Adipocyte (in vitro differentiated cells): Measurements from ENCODE around the gene PPFIA1.
"Not testable (repeated sequence)": the region's sequence is repeated elsewhere in the genome, so short reads cannot be mapped to it uniquely, and the experiment has no call there.

ENCODE experiments used
- DNase-seq: peaks from one replicate; pipeline ENCODE4 v3.0.0-alpha.2; 2015; ENCODE audit warnings: low read depth
- H3K27me3 ChIP-seq: replicated peaks from 2 replicates; pipeline ENCODE4 v1.7.0; 2013; ENCODE audit warnings: mild to moderate bottlenecking, low read length, moderate library complexity; ENCODE audit not compliant: control insufficient read depth, insufficient read depth
- H3K36me3 ChIP-seq: 2 replicates; pipeline ENCODE4 v1.7.0; 2013; ENCODE audit warnings: low read length, mild to moderate bottlenecking, moderate library complexity; ENCODE audit not compliant: control insufficient read depth, insufficient read depth, severe bottlenecking
- H3K4me1 ChIP-seq: 2 replicates; pipeline ENCODE4 v1.7.0; 2013; ENCODE audit warnings: mild to moderate bottlenecking, low read length, moderate library complexity; ENCODE audit not compliant: control insufficient read depth, insufficient read depth
- H3K4me3 ChIP-seq: 2 replicates; pipeline ENCODE4 v1.7.0; 2013; ENCODE audit warnings: mild to moderate bottlenecking, low read length, moderate library complexity
- H3K9ac ChIP-seq: 2 replicates; pipeline ENCODE4 v1.7.0; 2013; ENCODE audit warnings: mild to moderate bottlenecking, low read length, moderate library complexity
- H3K9me3 ChIP-seq: 2 replicates; pipeline ENCODE4 v1.7.0; 2013; ENCODE audit warnings: mild to moderate bottlenecking, low read length, moderate library complexity; ENCODE audit not compliant: control insufficient read depth

The PPFIA1 gene

GRCh38 chr11:70381872-70382861, 111.7 kb downstream of the PPFIA1 start:
- Histone ChIP-seq H3K9me3 (no peaks in the 10 kb centered on the region), H3K9ac (peak overlapping the region; percentile 2), H3K4me3 (peak overlapping the region; percentile 32), H3K36me3 (peaks cover 48% of the 10 kb centered on the region), H3K4me1 (peaks cover 16% of the 10 kb centered on the region), H3K27me3 (no peaks in the 10 kb centered on the region)
- peak; percentile 66 for DNase-seq

- Histone ChIP-seq H3K36me3 (peaks cover 31% of the 10 kb centered on the region), H3K9me3 (no peaks in the 10 kb centered on the region), H3K27me3 (no peaks in the 10 kb centered on the region), H3K4me3 (no peak overlapping the region), H3K9ac (no peak overlapping the region), H3K4me1 (peaks cover 16% of the 10 kb centered on the region)
- DNase-seq = no peak
These were observed 113.4 kb downstream of the PPFIA1 start for GRCh38 chr11:70383664-70384565.

GRCh38 chr11:70384566-70385152, 114.2 kb downstream of the PPFIA1 start:
- no peak for DNase-seq
- peaks cover 16% of the 10 kb centered on the region for H3K4me1 ChIP-seq
- no peaks in the 10 kb centered on the region for H3K27me3 ChIP-seq
- peaks cover 28% of the 10 kb centered on the region for H3K36me3 ChIP-seq
- no peak overlapping the region for H3K4me3 ChIP-seq
- no peak overlapping the region for H3K9ac ChIP-seq
- H3K9me3 ChIP-seq = no peaks in the 10 kb centered on the region

- H3K4me1 ChIP-seq = peaks cover 5% of the 10 kb centered on the region
- H3K9me3 ChIP-seq = no peaks in the 10 kb centered on the region
- no peak for DNase-seq
- peaks cover 25% of the 10 kb centered on the region for H3K36me3 ChIP-seq
- H3K27me3 ChIP-seq = no peaks in the 10 kb centered on the region
- H3K4me3 ChIP-seq = no peak overlapping the region
- no peak overlapping the region for H3K9ac ChIP-seq
These were observed 117.1 kb downstream of the PPFIA1 start for GRCh38 chr11:70387564-70387963.

- no peak for DNase-seq
- Histone ChIP-seq H3K9me3 (no peaks in the 10 kb centered on the region), H3K9ac (no peak overlapping the region), H3K4me3 (no peak overlapping the region), H3K27me3 (no peaks in the 10 kb centered on the region), H3K36me3 (peaks cover 11% of the 10 kb centered on the region), H3K4me1 (peaks cover 5% of the 10 kb centered on the region)
These were observed 118.7 kb downstream of the PPFIA1 start for GRCh38 chr11:70389201-70389600.

GRCh38 chr11:70390882-70391281, 120.4 kb downstream of the PPFIA1 start:
- not testable (repeated sequence) for H3K9ac ChIP-seq, H3K4me3 ChIP-seq, H3K27me3 ChIP-seq, H3K9me3 ChIP-seq, H3K36me3 ChIP-seq, H3K4me1 ChIP-seq, DNase-seq

- Histone ChIP-seq H3K9me3 (no peaks in the 10 kb centered on the region), H3K9ac (no peak overlapping the region), H3K4me1 (peaks cover 14% of the 10 kb centered on the region), H3K36me3 (no peaks in the 10 kb centered on the region), H3K4me3 (no peak overlapping the region), H3K27me3 (no peaks in the 10 kb centered on the region)
- DNase-seq = no peak
These were observed 123.9 kb downstream of the PPFIA1 start for GRCh38 chr11:70394211-70394950.

- H3K9me3 ChIP-seq = no peaks in the 10 kb centered on the region
- H3K36me3 ChIP-seq = no peaks in the 10 kb centered on the region
- H3K9ac ChIP-seq = peak overlapping the region; percentile 94
- H3K27me3 ChIP-seq = no peaks in the 10 kb centered on the region
- peaks cover 42% of the 10 kb centered on the region for H3K4me1 ChIP-seq
- DNase-seq = no peak
- H3K4me3 ChIP-seq = peak overlapping the region; percentile 86
These were observed 127.0 kb downstream of the PPFIA1 start for GRCh38 chr11:70397336-70397982.

GRCh38 chr11:70397983-70398833, 127.7 kb downstream of the PPFIA1 start, which contains the start of gene CTTN:
Gene CTTN (plus strand): TSS chr11:70398529. CDS start chr11:70407298, 8,769 bp downstream.
- peaks cover 46% of the 10 kb centered on the region for H3K4me1 ChIP-seq
- H3K9me3 ChIP-seq = no peaks in the 10 kb centered on the region
- H3K4me3 ChIP-seq = peak within 1 kb of the TSS; percentile 86
- peak; percentile 95 for DNase-seq
- H3K27me3 ChIP-seq = no peaks in the 10 kb centered on the region
- H3K36me3 ChIP-seq = no peaks in the 10 kb centered on the region
- H3K9ac ChIP-seq = peak within 1 kb of the TSS; percentile 94
